SU-DHL-6 (cell line): ENCODE results near the gene EPHA4.

Experiments
- H2AFZ ChIP-seq: fragments of 200-600 bp; sonication (generic); 2 replicates; pipeline ENCODE4 v1.6.1; 2014; ENCODE audit warnings: low read depth, mild to moderate bottlenecking, moderate library complexity, mixed read lengths, antibody characterized with exemption, low read length; ENCODE audit not compliant: severe bottlenecking
- H3F3A ChIP-seq: fragments of 200-600 bp; shearing (Covaris generic); 2 replicates; pipeline ENCODE4 v1.6.0; 2016; ENCODE audit warnings: antibody characterized with exemption, mild to moderate bottlenecking; ENCODE audit not compliant: insufficient read depth
- H3K27ac ChIP-seq: fragments of 200-600 bp; sonication (generic); 2 replicates; pipeline ENCODE4 v1.5.1; 2016; ENCODE audit warnings: low read depth, mild to moderate bottlenecking, low read length, moderate library complexity, mixed read lengths
- H3K27me3 ChIP-seq: fragments of 200-600 bp; sonication (generic), shearing (Covaris generic); 2 replicates; pipeline ENCODE4 v1.6.0; 2014; ENCODE audit warnings: mild to moderate bottlenecking, low read length
- H3K36me3 ChIP-seq: fragments of 200-600 bp; sonication (generic); 2 replicates; pipeline ENCODE4 v1.6.1; 2014; ENCODE audit warnings: mild to moderate bottlenecking, low read length, mixed read lengths
- H3K4me2 ChIP-seq: fragments of 300-600, 200-600 bp; shearing (Covaris generic), sonication (generic); 2 replicates; pipeline ENCODE4 v1.6.0; 2014; ENCODE audit warnings: low read length, low read depth, mild to moderate bottlenecking; ENCODE audit not compliant: poor library complexity, severe bottlenecking
- H3K4me3 ChIP-seq: fragments of 200-600 bp; sonication (generic); 2 replicates; pipeline ENCODE4 v1.5.1; 2014; ENCODE audit warnings: antibody characterized with exemption, low read length, mild to moderate bottlenecking, mixed read lengths; ENCODE audit not compliant: insufficient read depth, poor library complexity, severe bottlenecking
- H3K79me2 ChIP-seq: fragments of 200-600 bp; sonication (generic); 2 replicates; pipeline ENCODE4 v1.6.1; 2014; ENCODE audit warnings: mild to moderate bottlenecking, low read length, moderate library complexity; ENCODE audit not compliant: insufficient read depth
- H3K9ac ChIP-seq: fragments of 200-600 bp; sonication (generic); 2 replicates; pipeline ENCODE4 v1.7.0; 2014; ENCODE audit warnings: mild to moderate bottlenecking, low read length
- H3K9me2 ChIP-seq: fragments of 200-600 bp; sonication (generic); replicated peaks from 2 replicates; pipeline ENCODE4 v1.6.1; 2014; ENCODE audit warnings: low read length; ENCODE audit not compliant: insufficient read depth
- H3K9me3 ChIP-seq: fragments of 200-600 bp; sonication (generic); 2 replicates; pipeline ENCODE4 v1.6.1; 2014; ENCODE audit warnings: low read length, mixed read lengths; ENCODE audit not compliant: insufficient read depth
- H4K20me1 ChIP-seq: fragments of 200-600 bp; sonication (generic); 2 replicates; pipeline ENCODE4 v1.6.1; 2014; ENCODE audit warnings: low read depth, mild to moderate bottlenecking, antibody characterized with exemption, low read length, moderate library complexity, mixed read lengths
- EZH2phosphoT487 ChIP-seq: fragments of 200-600 bp; sonication (generic), shearing (Covaris generic); conservative IDR thresholded peaks from 2 replicates; pipeline ENCODE4 v1.6.1; 2018; ENCODE audit warnings: mild to moderate bottlenecking, antibody characterized with exemption, low read length, moderate library complexity, mixed read lengths
- TF ChIP-seq, protein P1 (sequence below): fragments of 200-600 bp; sonication (generic); IDR thresholded peaks from one replicate; pipeline ENCODE4 v1.5.1; 2017; ENCODE audit warnings: antibody characterized with exemption, mild to moderate bottlenecking, low read length, moderate library complexity; ENCODE audit not compliant: insufficient read depth, poor library complexity, severe bottlenecking

Gene EPHA4

DNA sequence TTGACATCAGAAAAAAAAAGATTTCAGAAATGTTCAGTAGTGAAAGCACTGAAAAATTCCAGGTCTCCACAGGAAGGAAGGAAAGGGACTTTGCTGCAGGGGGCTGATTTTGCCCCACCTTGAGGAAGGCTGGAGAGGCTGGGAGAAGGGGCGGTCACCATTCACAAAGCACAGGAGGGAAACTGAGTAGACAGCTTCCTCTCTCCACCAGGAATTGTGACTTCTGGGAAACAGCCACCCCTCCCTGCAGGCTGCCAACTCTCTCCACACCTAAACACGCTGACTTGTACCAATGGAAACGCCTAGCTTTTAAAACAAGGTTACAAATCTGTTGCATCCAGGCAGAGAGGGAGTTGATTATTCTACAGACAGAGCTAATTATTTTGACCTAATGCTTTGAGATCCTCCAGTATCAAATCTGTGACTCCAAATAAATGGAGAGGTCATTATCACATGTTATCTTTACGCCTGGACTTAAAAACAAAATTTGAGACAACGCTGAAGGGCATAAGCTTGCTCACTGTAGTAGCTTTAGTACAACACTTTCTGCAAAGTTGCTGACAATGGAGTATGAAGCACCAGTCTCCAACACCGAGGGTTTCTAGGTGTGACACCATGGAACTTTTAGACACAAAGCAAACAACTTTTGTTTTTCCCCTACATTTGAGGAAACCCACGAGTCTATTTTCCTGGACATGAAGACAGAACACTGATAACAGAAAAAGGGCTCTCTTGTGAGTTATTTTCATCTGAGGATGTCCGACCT lies 42.7 kb downstream of the EPHA4 start:
- Histone ChIP-seq H3K9me2 (no peaks in the 10 kb centered on the region), H3K36me3 (no peaks in the 10 kb centered on the region), H3K4me3 (no peak overlapping the region), H2AFZ (no peak overlapping the region), H3K27ac (no peak overlapping the region), H4K20me1 (no peaks in the 10 kb centered on the region), H3K4me2 (no peak overlapping the region), H3K79me2 (no peaks in the 10 kb centered on the region), H3K27me3 (no peaks in the 10 kb centered on the region), H3K9ac (no peak overlapping the region), H3F3A (no peaks in the 10 kb centered on the region), H3K9me3 (no peaks in the 10 kb centered on the region)
- TF ChIP-seq EZH2phosphoT487: no peak
- TF ChIP-seq, protein P1, sequence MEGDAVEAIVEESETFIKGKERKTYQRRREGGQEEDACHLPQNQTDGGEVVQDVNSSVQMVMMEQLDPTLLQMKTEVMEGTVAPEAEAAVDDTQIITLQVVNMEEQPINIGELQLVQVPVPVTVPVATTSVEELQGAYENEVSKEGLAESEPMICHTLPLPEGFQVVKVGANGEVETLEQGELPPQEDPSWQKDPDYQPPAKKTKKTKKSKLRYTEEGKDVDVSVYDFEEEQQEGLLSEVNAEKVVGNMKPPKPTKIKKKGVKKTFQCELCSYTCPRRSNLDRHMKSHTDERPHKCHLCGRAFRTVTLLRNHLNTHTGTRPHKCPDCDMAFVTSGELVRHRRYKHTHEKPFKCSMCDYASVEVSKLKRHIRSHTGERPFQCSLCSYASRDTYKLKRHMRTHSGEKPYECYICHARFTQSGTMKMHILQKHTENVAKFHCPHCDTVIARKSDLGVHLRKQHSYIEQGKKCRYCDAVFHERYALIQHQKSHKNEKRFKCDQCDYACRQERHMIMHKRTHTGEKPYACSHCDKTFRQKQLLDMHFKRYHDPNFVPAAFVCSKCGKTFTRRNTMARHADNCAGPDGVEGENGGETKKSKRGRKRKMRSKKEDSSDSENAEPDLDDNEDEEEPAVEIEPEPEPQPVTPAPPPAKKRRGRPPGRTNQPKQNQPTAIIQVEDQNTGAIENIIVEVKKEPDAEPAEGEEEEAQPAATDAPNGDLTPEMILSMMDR: no peak

DNA sequence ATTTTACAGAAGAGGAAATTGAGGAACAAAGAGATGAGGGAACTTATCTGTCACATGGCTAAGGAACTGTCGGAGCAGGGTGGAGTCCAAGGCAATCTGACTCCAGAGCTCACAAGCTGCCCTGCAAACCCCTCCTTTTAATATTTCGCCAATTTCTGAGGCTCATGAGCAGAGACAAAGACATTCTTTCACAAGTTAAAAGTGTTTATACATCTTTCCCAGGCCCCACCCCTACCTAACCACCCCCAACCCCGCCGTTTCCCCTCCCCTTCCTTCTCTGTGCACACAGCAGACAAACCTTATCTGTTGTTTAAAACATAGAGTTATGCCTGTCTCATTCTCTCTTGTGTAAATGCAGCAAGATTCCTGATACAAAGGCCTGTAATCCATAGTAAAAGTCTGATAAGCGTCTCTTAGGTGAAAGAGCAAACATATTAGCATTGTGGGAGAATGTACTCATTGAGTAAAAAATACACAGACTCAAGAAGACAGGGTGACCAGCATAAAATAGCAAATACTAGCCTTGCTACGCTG lies 44.3 kb downstream of the EPHA4 start:
- H3K4me2 ChIP-seq: no peak overlapping the region
- no peaks in the 10 kb centered on the region for H3K79me2 ChIP-seq
- H3K27ac ChIP-seq: no peak overlapping the region
- H3K9me2 ChIP-seq: no peaks in the 10 kb centered on the region
- no peaks in the 10 kb centered on the region for H4K20me1 ChIP-seq
- TF ChIP-seq, protein P1: no peak
- TF ChIP-seq EZH2phosphoT487: no peak
- H3K4me3 ChIP-seq: no peak overlapping the region
- H2AFZ ChIP-seq: no peak overlapping the region
- H3K9me3 ChIP-seq: no peaks in the 10 kb centered on the region
- H3K36me3 ChIP-seq: no peaks in the 10 kb centered on the region
- no peak overlapping the region for H3K9ac ChIP-seq
- H3F3A ChIP-seq: no peaks in the 10 kb centered on the region
- H3K27me3 ChIP-seq: no peaks in the 10 kb centered on the region

DNA sequence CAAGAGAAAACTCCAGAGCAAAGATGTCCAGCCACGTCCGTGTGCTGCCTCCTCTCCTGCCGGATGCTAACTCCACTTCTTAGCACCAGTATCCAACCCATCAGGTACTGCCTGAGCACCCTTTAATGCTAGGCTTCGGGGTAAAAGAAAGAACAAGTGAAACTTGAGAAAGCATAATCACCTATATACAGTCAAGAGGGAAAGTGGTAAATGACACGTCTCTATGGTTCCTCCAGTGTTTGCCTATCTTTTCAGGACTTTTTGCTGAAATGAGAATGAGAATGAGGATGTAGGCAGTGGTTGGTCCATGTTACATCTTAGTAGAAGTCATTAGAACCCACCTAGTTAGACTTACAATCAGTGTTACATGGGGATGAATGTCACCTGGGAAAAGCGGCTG lies 47.9 kb downstream of the EPHA4 start:
- Histone ChIP-seq H3K36me3 (no peaks in the 10 kb centered on the region), H4K20me1 (no peaks in the 10 kb centered on the region), H2AFZ (no peak overlapping the region), H3K9me3 (no peaks in the 10 kb centered on the region), H3K4me3 (no peak overlapping the region), H3K9me2 (no peaks in the 10 kb centered on the region), H3K9ac (no peak overlapping the region), H3K4me2 (no peak overlapping the region), H3K79me2 (no peaks in the 10 kb centered on the region), H3K27me3 (no peaks in the 10 kb centered on the region), H3K27ac (no peak overlapping the region), H3F3A (no peaks in the 10 kb centered on the region)
- TF ChIP-seq EZH2phosphoT487: no peak
- TF ChIP-seq, protein P1: no peak
